Left lung (tissue), 10 donors: Measurements from ENCODE around the gene CLDN10. TPM values are rescaled to one million over a fixed set of nuclear protein-coding genes. Genes with fewer than 3 reads are reported as not detected.

Experiments used
- ATAC-seq: fragments of 200-7000 bp; cut with Tn5 transposase; one replicate; pipeline ENCODE4 v1.9.1; 2020; ENCODE audit warnings: moderate library complexity
- DNase-seq, 4 donors: peaks; one replicate each; pipeline ENCODE4 v3.0.0-alpha.2; 2013 to 2020
- H3K27ac ChIP-seq, 2 donors: fragments of 200-600 bp; sonication (generic) in 1 of 2; one replicate each; pipeline versions ENCODE4 v1.5.0 to v1.8.0; 2020 to 2021
- H3K27me3 ChIP-seq, 2 donors: fragments of 200-600 bp; sonication (generic) in 1 of 2; one replicate each; pipeline versions ENCODE4 v1.5.0 to v1.8.0; 2020 to 2021
- H3K36me3 ChIP-seq, 2 donors: fragments of 200-600 bp; sonication (generic) in 1 of 2; one replicate each; pipeline versions ENCODE4 v1.5.0 to v1.8.0; 2020 to 2021
- H3K4me1 ChIP-seq, 2 donors: fragments of 200-600 bp; one replicate each; pipeline ENCODE4 v1.8.0; 2021
- H3K4me3 ChIP-seq, 2 donors: fragments of 200-600 bp; sonication (generic) in 1 of 2; one replicate each; pipeline versions ENCODE4 v1.5.0 to v1.8.0; 2020 to 2021; ENCODE audit warnings: mild to moderate bottlenecking in 1 of 2
- H3K9me3 ChIP-seq, 2 donors: fragments of 200-600 bp; sonication (generic) in 1 of 2; one replicate each; pipeline versions ENCODE4 v1.5.0 to v1.8.0; 2020 to 2021
- CTCF ChIP-seq, 2 donors: fragments of 200-600 bp; sonication (generic) in 1 of 2; IDR thresholded peaks; one replicate each; pipeline versions ENCODE4 v1.5.0 to v1.8.0; 2021; ENCODE audit warnings: antibody characterized with exemption in 2 of 2
- intact Hi-C, 2 donors: fragments of 100-400 bp; cut with DNase I; formaldehyde crosslinking; loops; one replicate each; pipeline versions ENCODE4 v1.11.2 to v1.14.2; 2022
- polyA plus RNA-seq, 6 donors: library from polyadenylated mRNA; unstranded; fragments of 120-200 nt; gene quantifications; one replicate each; pipeline ENCODE4 v1.2.1, GENCODE V29; 2013; ENCODE audit not compliant: insufficient read length in 6 of 6
- total RNA-seq, 2 donors: library from RNA; stranded (reverse); fragmentation: NEBNext Ultra II Directional; extraction: Animal tissue kit (Norgen Biotek cat#: 25700); gene quantifications; one replicate each; pipeline ENCODE4 v1.2.1, GENCODE V29; 2021
- donor health status: DM: no; HTN: yes; CAD: no.
- donor health status: DM: no; HTN: no; CAD: no.

Gene CLDN10
- total and polyA plus RNA-seq, 8 donors = 1.3 to 4.7 (median 2.4) TPM

- Histone ChIP-seq H3K27ac (no peak overlapping the region), H3K27me3 (no peaks in the 10 kb centered on the region), H3K9me3 (no peaks in the 10 kb centered on the region), H3K4me3 (no peak overlapping the region), H3K36me3 (no peaks in the 10 kb centered on the region), H3K4me1 (no peaks in the 10 kb centered on the region)
- TF ChIP-seq CTCF (IDR thresholded peaks at IDR 0.05) = no peak
- ATAC-seq (no peak), DNase-seq (no peak)
- intact Hi-C loops = no loop called here
Measured at GRCh38 chr13:95570016-95570415, 17.5 kb downstream of the CLDN10 start.

DNA sequence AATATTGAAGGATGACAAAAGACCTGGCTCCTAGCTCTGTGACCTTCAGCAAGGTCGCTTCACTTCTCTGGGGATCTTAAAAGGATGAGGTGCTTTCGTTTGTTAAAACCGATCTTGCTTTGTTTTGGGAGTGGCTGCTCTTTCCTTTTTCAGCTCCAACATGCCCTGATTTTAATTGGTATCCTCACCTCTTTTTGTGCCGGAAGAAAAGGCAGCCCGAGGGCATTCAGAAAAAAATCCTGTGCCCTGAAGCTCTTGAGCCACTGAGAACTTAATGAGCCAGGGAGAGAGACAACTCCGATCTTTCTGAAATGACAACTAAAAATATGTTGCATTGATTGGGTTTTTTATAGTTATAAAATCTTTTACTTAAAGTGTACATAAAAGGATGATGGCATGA, 19.4 kb downstream of the CLDN10 start:
- Histone ChIP-seq H3K9me3 (no peaks in the 10 kb centered on the region), H3K36me3 (no peaks in the 10 kb centered on the region), H3K4me3 (no peak overlapping the region), H3K27me3 (no peaks in the 10 kb centered on the region), H3K4me1 (no peaks in the 10 kb centered on the region), H3K27ac (no peak overlapping the region)
- no peak for ATAC-seq
- no peak for DNase-seq
- no peak for TF ChIP-seq CTCF (IDR thresholded peaks at IDR 0.05)
- intact Hi-C loops = no loop called here

GRCh38 chr13:95573221-95573620, 20.7 kb downstream of the CLDN10 start:
- intact Hi-C loops = no loop called here
- Histone ChIP-seq H3K4me1 (no peaks in the 10 kb centered on the region), H3K36me3 (no peaks in the 10 kb centered on the region), H3K4me3 (no peak overlapping the region), H3K27ac (no peak overlapping the region), H3K9me3 (no peaks in the 10 kb centered on the region), H3K27me3 (no peaks in the 10 kb centered on the region)
- ATAC-seq (no peak), DNase-seq (no peak)
- no peak for TF ChIP-seq CTCF (IDR thresholded peaks at IDR 0.05)

DNA sequence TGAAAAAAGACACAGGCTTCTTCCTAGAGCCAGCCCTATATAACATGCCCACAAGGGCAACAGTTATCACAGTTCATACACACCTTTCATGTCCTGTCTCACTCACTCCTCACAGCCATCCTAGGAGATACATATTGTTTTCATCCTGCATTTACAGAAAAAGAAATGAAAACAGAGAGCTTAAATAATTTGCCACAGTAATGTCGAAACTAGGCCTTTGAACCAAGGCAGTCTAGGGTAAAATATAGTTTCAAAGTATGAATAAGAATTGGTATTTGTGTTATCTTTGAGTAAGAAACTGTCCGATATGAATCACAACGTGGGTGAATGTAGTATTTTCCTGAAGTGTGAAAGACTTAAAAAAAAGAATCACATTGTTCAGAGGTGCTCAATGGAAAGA, 26.8 kb downstream of the CLDN10 start:
- H3K9me3 ChIP-seq = no peaks in the 10 kb centered on the region
- no peaks in the 10 kb centered on the region for H3K36me3 ChIP-seq
- intact Hi-C loops = no loop called here

DNA sequence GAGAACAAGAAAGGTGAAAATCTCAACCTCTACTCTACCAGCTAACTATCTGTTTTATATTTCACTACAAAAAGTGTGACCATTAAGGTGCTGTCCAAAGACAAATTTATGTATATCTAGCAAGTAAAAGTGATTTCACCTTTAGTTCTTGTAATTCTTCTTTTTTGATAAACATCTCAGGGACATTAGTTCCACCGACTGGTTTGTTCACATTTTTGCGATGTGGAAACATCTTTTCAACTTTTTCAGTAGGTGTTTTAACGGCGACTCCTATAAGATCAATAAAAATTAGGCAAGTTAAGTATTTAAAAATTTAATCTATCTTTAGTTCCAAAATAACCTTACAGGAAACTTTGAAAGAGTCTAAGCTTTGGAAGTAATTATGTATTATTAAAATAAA, 33.3 kb downstream of the CLDN10 start:
- Histone ChIP-seq H3K9me3 (no peaks in the 10 kb centered on the region), H3K27ac (no peak overlapping the region), H3K4me3 (no peak overlapping the region), H3K4me1 (no peaks in the 10 kb centered on the region), H3K27me3 (no peaks in the 10 kb centered on the region), H3K36me3 (no peaks in the 10 kb centered on the region)
- ATAC-seq (no peak), DNase-seq (no peak)
- intact Hi-C loops = no loop called here
- TF ChIP-seq CTCF (IDR thresholded peaks at IDR 0.05) = no peak

More for the DNA sequence above, 26.8 kb downstream of the CLDN10 start:
- DNase-seq = no peak
- Histone ChIP-seq H3K27ac (no peak overlapping the region), H3K4me1 (no peaks in the 10 kb centered on the region), H3K4me3 (no peak overlapping the region), H3K27me3 (no peaks in the 10 kb centered on the region)
- no peak for TF ChIP-seq CTCF (IDR thresholded peaks at IDR 0.05)
- no peak for ATAC-seq
